Smooth muscle cell (in vitro differentiated cells): ENCODE results near the gene NEK10. TPM values are rescaled to one million over a fixed set of nuclear protein-coding genes. Genes with fewer than 3 reads are reported as not detected.

Experiments
- DNase-seq: peaks from one replicate; lab custom pipeline; 2025; ENCODE audit not compliant: unreplicated experiment; lab: John Stamatoyannopoulos, UW
- H2AFZ ChIP-seq: fragments of 200-600 bp; sonication (generic); 2 replicates; pipeline ENCODE4 v1.6.0; 2016; ENCODE audit warnings: antibody characterized with exemption, low read depth, mild to moderate bottlenecking
- H3F3A ChIP-seq: fragments of 200-600 bp; sonication (generic); 2 replicates; pipeline ENCODE4 v1.6.0; 2017; ENCODE audit warnings: antibody characterized with exemption, low read depth
- H3K27ac ChIP-seq: fragments of 200-600 bp; sonication (generic); 2 replicates; pipeline ENCODE4 v1.5.1; 2016; ENCODE audit warnings: low read depth, mild to moderate bottlenecking
- H3K27me3 ChIP-seq: fragments of 200-600 bp; sonication (generic); 2 replicates; pipeline ENCODE4 v1.6.1; 2016; ENCODE audit warnings: low read depth, mild to moderate bottlenecking
- H3K36me3 ChIP-seq: fragments of 200-600 bp; sonication (generic); 2 replicates; pipeline ENCODE4 v1.5.1; 2016; ENCODE audit warnings: low read depth
- H3K4me1 ChIP-seq: fragments of 200-600 bp; sonication (generic); 2 replicates; pipeline ENCODE4 v1.5.1; 2016; ENCODE audit warnings: low read depth
- H3K4me2 ChIP-seq: fragments of 200-600 bp; sonication (generic); 2 replicates; pipeline ENCODE4 v1.6.0; 2016; ENCODE audit warnings: mild to moderate bottlenecking
- H3K4me3 ChIP-seq: fragments of 200-600 bp; sonication (generic); 2 replicates; pipeline ENCODE4 v1.5.1; 2016; ENCODE audit warnings: mild to moderate bottlenecking
- H3K79me2 ChIP-seq: fragments of 200-600 bp; sonication (generic); 2 replicates; pipeline ENCODE4 v1.6.0; 2016; ENCODE audit warnings: low read depth, mild to moderate bottlenecking
- H3K9ac ChIP-seq: fragments of 200-600 bp; sonication (generic); 2 replicates; pipeline ENCODE4 v1.6.0; 2016; ENCODE audit warnings: low read depth
- H3K9me3 ChIP-seq: fragments of 200-600 bp; sonication (generic); replicated peaks from 2 replicates; pipeline ENCODE4 v1.5.1; 2016; ENCODE audit warnings: low read depth
- H4K20me1 ChIP-seq: fragments of 200-600 bp; sonication (generic); 2 replicates; pipeline ENCODE4 v1.6.0; 2016; ENCODE audit warnings: low read depth
- CTCF ChIP-seq: fragments of 200-600 bp; sonication (generic); IDR thresholded peaks from 2 replicates; pipeline ENCODE4 v1.5.1; 2017; ENCODE audit warnings: borderline replicate concordance, mild to moderate bottlenecking, antibody characterized with exemption; ENCODE audit not compliant: insufficient read depth, poor library complexity, severe bottlenecking
- WGBS: methylation state at CpG from one replicate; pipeline ENCODE4 v1.1.7; 2016; ENCODE audit warnings: low lambda C conversion rate; 5-methylcytosine and 5-hydroxymethylcytosine counted together
- polyA plus RNA-seq: library from polyadenylated mRNA; unstranded; fragments of >200 nt; fragmentation: Nextera tagmentation; extraction: Ambion mirVana; gene quantifications from 2 replicates; pipeline ENCODE4 v1.2.1, GENCODE V29; 2016
- total RNA-seq: library from RNA; depleted of rRNA; stranded (reverse); fragments of >200 nt; gene quantifications from 2 replicates; pipeline ENCODE4 v1.2.3, GENCODE V29; 2014

Gene NEK10
- total and polyA plus RNA-seq, 2 experiments from 2014 or later = 2.7 TPM; not detected in 1

- no peaks in the 10 kb centered on the region for H4K20me1 ChIP-seq
- no peak for TF ChIP-seq CTCF
- H3K27ac ChIP-seq = no peak overlapping the region
- no peaks in the 10 kb centered on the region for H3F3A ChIP-seq
- no peak overlapping the region for H3K9ac ChIP-seq
- H3K4me1 ChIP-seq = no peaks in the 10 kb centered on the region
- H3K36me3 ChIP-seq = peaks cover 14% of the 10 kb centered on the region
- H3K4me3 ChIP-seq = no peak overlapping the region
- H3K79me2 ChIP-seq = no peaks in the 10 kb centered on the region
- H3K27me3 ChIP-seq = no peaks in the 10 kb centered on the region
- no peak overlapping the region for H3K4me2 ChIP-seq
- no peaks in the 10 kb centered on the region for H3K9me3 ChIP-seq
- H2AFZ ChIP-seq = no peak overlapping the region
- DNase-seq = no peak
- 93% methylated on average over 1 of the region's 1 CpG for WGBS
Observed at GRCh38 chr3:27391796-27392195, 22.6 kb upstream of the NEK10 start.

- Histone ChIP-seq H3K4me2 (no peak overlapping the region), H3F3A (no peaks in the 10 kb centered on the region), H3K9me3 (no peaks in the 10 kb centered on the region), H3K4me1 (no peaks in the 10 kb centered on the region), H3K79me2 (no peaks in the 10 kb centered on the region), H3K9ac (no peak overlapping the region), H4K20me1 (no peaks in the 10 kb centered on the region), H2AFZ (no peak overlapping the region), H3K27me3 (no peaks in the 10 kb centered on the region), H3K27ac (no peak overlapping the region), H3K36me3 (peaks cover 25% of the 10 kb centered on the region), H3K4me3 (no peak overlapping the region)
- WGBS = 76% methylated on average over 1 of the region's 1 CpG
- DNase-seq = no peak
- TF ChIP-seq CTCF = no peak
Observed at GRCh38 chr3:27387625-27388024, 18.4 kb upstream of the NEK10 start.

- no peak for TF ChIP-seq CTCF
- H3F3A ChIP-seq = no peaks in the 10 kb centered on the region
- H4K20me1 ChIP-seq = no peaks in the 10 kb centered on the region
- no peak for DNase-seq
- no peaks in the 10 kb centered on the region for H3K27me3 ChIP-seq
- H3K27ac ChIP-seq = no peak overlapping the region
- H3K4me3 ChIP-seq = no peak overlapping the region
- H3K79me2 ChIP-seq = no peaks in the 10 kb centered on the region
- peaks cover 38% of the 10 kb centered on the region for H3K36me3 ChIP-seq
- H3K9me3 ChIP-seq = no peaks in the 10 kb centered on the region
- H2AFZ ChIP-seq = no peak overlapping the region
- no peak overlapping the region for H3K9ac ChIP-seq
- H3K4me1 ChIP-seq = no peaks in the 10 kb centered on the region
- H3K4me2 ChIP-seq = no peak overlapping the region
Observed at GRCh38 chr3:27385504-27385903, 16.3 kb upstream of the NEK10 start.

GRCh38 chr3:27384191-27384590, 15.0 kb upstream of the NEK10 start:
- no peak for DNase-seq
- Histone ChIP-seq H3K27ac (no peak overlapping the region), H3K27me3 (no peaks in the 10 kb centered on the region), H3K4me1 (no peaks in the 10 kb centered on the region), H4K20me1 (no peaks in the 10 kb centered on the region), H3K79me2 (no peaks in the 10 kb centered on the region), H3K36me3 (peaks cover 41% of the 10 kb centered on the region), H3F3A (no peaks in the 10 kb centered on the region), H3K4me2 (no peak overlapping the region), H3K4me3 (no peak overlapping the region), H3K9ac (no peak overlapping the region), H3K9me3 (no peaks in the 10 kb centered on the region), H2AFZ (no peak overlapping the region)
- WGBS = 96% methylated on average over 1 of the region's 1 CpG
- TF ChIP-seq CTCF = no peak
